Activated naive CD4-positive, alpha-beta T cell treated with anti-CD3 and anti-CD28 coated beads, Interleukin-2, amount 50 U/mL, for 72 hours (primary cell): Measurements from ENCODE around the gene FZD10. TPM values are rescaled to one million over a fixed set of nuclear protein-coding genes. Genes with fewer than 3 reads are reported as not detected.

Source experiments
- ATAC-seq, 2 donors: fragments of 150-1000 bp; cut with Tn5 transposase; 2 replicates each; pipeline ENCODE4 v1.10.0; 2021; ENCODE audit warnings: mild to moderate bottlenecking in 2 of 2, moderate library complexity in 2 of 2
- DNase-seq, 2 donors: peaks; one replicate each; pipeline ENCODE4 v3.0.0; 2021 to 2022; ENCODE audit warnings: low spot score in 2 of 2
- H3K27ac Mint-ChIP-seq, 2 donors: one replicate each; pipeline ENCODE4 v1.8.0; 2022; ENCODE audit warnings: mild to moderate bottlenecking in 2 of 2, mixed read lengths in 2 of 2
- H3K36me3 Mint-ChIP-seq, 2 donors: one replicate each; pipeline ENCODE4 v1.8.0; 2022; ENCODE audit warnings: mixed read lengths in 2 of 2
- H3K9me3 Mint-ChIP-seq, 2 donors: one replicate each; pipeline ENCODE4 v1.8.0; 2022; ENCODE audit warnings: mixed read lengths in 2 of 2
- total RNA-seq, 2 donors: library from RNA; stranded (reverse); gene quantifications; one replicate each; pipeline ENCODE4 v1.2.3, GENCODE V29; 2022

FZD10 gene
- not detected for total RNA-seq

DNA sequence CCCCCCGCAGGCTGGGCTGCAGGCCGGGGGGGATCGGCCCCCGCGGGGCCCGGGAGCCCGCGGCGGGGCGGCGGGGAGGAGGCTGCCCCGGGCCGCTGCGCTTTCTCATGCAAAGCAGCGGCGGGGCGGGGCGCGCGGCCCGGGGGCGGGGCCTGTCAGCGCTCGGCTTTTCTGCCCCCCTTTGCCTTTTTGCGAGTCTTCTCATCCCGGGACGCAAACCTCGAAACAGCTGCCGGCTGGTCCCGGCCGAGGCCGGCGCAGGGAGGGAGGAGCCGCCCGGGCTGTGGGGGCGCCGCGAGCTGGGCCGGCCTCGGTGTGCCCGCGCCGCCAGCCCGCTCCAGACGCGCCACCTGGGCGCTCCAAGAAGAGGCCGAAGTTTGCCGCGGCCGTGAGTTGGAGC, at the start of gene FZD10:
FZD10 (plus strand) TSS at position 198 of the 400 bp plus-strand sequence. CDS start 479 bp downstream, outside the sequence.
- Mint-ChIP-seq H3K27ac (peak within 1 kb of the TSS in 1 of 2 donors; percentile 50), H3K36me3 (peaks cover 6 to 14% of the 10 kb centered on the region in 2 donors), H3K9me3 (no peaks in the 10 kb centered on the region)
- peak in 1 of 2 donors; percentile 49 for DNase-seq
- ATAC-seq, result peak in 1 of 2 donors; percentile 80

DNA sequence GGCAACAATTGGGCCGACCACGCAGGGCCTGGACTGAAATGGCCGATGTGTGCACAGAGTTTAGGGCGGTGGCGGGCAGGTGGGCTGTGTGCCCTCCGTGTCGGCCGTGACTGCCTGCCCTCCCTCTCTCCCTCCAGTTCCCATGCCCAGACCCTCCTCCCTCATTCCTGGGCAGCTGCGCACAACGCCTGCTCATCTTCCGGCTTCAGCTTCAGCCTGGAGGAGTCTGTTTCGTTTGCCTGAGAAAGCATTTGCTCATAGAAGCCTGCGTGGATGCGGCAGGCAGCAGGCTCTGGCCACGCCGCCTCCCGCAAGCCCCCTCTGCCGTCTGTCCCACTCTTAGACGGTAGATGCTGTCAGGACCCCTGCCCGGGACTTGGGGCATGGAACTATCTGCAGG, 47.3 kb upstream of the FZD10 start:
- Mint-ChIP-seq H3K27ac (no peak overlapping the region), H3K9me3 (peaks cover 0 to 4% of the 10 kb centered on the region in 2 donors), H3K36me3 (peaks cover 0 to 6% of the 10 kb centered on the region in 2 donors)
- DNase-seq, result no peak
- no peak for ATAC-seq

DNA sequence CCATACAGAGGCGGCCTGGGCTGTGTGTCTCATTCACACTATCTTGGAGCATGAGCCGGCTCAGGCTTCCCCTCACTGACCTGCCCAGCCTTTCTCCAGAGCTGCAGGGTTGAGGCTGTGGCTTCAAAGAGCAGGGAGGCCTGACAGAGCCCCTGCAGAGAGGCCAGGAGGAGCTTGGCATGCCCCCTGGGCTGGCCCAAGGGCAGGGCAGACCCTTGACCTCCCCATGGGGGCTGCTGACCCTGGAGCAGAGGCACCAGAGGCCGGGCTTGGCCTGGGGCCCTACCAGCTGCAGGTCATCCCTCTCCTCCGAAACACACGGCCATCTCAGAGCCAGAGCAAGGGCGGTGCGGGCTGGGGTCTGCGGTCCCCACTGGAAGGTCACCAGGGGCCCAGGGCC, 46.6 kb upstream of the FZD10 start:
- no peak for ATAC-seq
- Mint-ChIP-seq H3K36me3 (no peaks in the 10 kb centered on the region), H3K27ac (no peak overlapping the region), H3K9me3 (no peaks in the 10 kb centered on the region)
- no peak for DNase-seq

- H3K9me3 Mint-ChIP-seq, result no peaks in the 10 kb centered on the region
- ATAC-seq, result no peak
- H3K36me3 Mint-ChIP-seq, result no peaks in the 10 kb centered on the region
- no peak for DNase-seq
- no peak overlapping the region for H3K27ac Mint-ChIP-seq
Observed at GRCh38 chr12:130116791-130117190, 45.5 kb upstream of the FZD10 start.

DNA sequence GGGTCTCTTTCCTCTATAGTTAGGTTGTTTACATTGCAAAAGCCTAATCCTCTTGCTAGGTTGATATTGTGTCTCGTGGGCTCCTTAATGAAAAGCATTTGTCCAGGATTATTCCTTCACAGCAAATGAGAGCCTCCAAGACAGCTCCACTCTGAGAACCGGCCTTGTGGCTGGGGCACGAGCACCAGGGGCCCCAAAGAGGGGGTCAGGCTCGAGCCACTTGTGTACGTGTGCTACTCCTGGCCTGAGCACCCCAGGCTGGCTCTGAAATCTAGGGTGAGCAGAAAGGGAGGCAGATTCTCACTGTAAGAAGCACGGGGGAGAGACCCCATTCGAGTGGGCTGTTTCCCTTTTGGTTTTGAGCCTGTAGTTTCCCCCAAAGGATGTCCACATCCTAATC, 45.0 kb upstream of the FZD10 start:
- Mint-ChIP-seq H3K9me3 (no peaks in the 10 kb centered on the region), H3K27ac (no peak overlapping the region), H3K36me3 (no peaks in the 10 kb centered on the region)
- ATAC-seq, result no peak
- no peak for DNase-seq

GRCh38 chr12:130117701-130118100, 44.6 kb upstream of the FZD10 start:
- Mint-ChIP-seq H3K36me3 (no peaks in the 10 kb centered on the region), H3K9me3 (no peaks in the 10 kb centered on the region)
- ATAC-seq, result no peak

GRCh38 chr12:130118181-130118580, 44.1 kb upstream of the FZD10 start:
- H3K9me3 Mint-ChIP-seq, result no peaks in the 10 kb centered on the region
- no peaks in the 10 kb centered on the region for H3K36me3 Mint-ChIP-seq
- DNase-seq, result no peak
- ATAC-seq, result no peak
- H3K27ac Mint-ChIP-seq, result no peak overlapping the region

More at GRCh38 chr12:130117701-130118100, 44.6 kb upstream of the FZD10 start:
- no peak for DNase-seq
- H3K27ac Mint-ChIP-seq, result no peak overlapping the region

DNA sequence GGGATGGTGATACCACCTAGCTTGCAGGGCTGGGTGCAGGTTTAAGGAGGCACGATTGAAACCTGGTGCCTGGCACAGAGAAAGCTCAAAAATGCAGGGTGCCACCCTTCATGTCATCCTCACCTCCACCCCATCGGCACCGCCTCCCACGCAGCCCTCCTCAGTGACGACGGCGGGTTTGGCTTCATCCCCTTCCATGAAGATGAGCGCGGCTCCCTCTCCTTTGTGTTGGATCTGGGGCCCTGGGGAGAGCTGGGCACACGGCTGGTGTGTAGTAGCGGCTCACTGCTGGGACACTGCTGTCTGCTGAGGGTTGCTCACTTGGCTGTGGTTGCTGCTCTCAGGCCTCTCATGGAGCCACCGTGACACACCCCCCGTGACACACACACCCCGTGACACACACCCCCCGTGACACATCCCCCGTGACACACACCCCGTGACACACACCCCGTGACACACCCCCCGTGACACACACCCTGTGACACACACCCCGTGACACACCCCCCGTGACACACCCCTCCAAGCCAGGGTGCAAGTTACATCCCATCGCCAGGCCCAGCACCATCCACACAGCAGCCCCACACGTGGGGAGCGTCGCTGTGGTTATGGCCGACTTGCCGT, 42.9 kb upstream of the FZD10 start:
- ATAC-seq (no peak), DNase-seq (no peak)
- Mint-ChIP-seq H3K9me3 (no peaks in the 10 kb centered on the region), H3K36me3 (no peaks in the 10 kb centered on the region), H3K27ac (no peak overlapping the region)

- Mint-ChIP-seq H3K27ac (no peak overlapping the region), H3K9me3 (no peaks in the 10 kb centered on the region), H3K36me3 (no peaks in the 10 kb centered on the region)
- no peak for ATAC-seq
- no peak for DNase-seq
Observed at GRCh38 chr12:130120012-130120805, 42.1 kb upstream of the FZD10 start.

GRCh38 chr12:130121226-130122000, 40.9 kb upstream of the FZD10 start:
- DNase-seq, result no peak
- Mint-ChIP-seq H3K36me3 (no peaks in the 10 kb centered on the region), H3K27ac (no peak overlapping the region), H3K9me3 (no peaks in the 10 kb centered on the region)
- ATAC-seq, result no peak

DNA sequence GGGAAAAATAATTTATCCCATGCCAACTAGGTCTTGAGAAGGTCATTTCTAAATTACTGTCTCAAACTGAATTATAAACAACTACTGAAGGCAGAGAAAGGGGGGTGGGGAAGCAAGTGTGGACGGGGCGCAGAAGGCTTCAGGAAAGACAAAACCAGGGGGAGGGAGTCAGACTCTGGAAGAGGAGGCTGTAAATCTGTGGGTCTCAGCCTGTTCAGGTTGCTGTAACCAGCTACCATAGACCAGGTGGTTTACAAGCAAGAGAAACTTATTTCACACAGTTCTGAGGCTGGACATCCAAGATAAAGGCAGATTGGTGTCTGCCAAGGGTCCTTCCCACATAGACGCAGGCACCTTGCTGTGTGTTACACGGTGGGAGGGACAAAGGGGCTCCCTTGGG, 39.9 kb upstream of the FZD10 start:
- no peak overlapping the region for H3K27ac Mint-ChIP-seq
- DNase-seq, result no peak
- H3K36me3 Mint-ChIP-seq, result no peaks in the 10 kb centered on the region
- ATAC-seq, result no peak
- H3K9me3 Mint-ChIP-seq, result no peaks in the 10 kb centered on the region

GRCh38 chr12:130124106-130124505, 38.2 kb upstream of the FZD10 start:
- DNase-seq (no peak), ATAC-seq (no peak)
- Mint-ChIP-seq H3K27ac (no peak overlapping the region), H3K36me3 (no peaks in the 10 kb centered on the region), H3K9me3 (no peaks in the 10 kb centered on the region)

GRCh38 chr12:130124605-130125244, 37.5 kb upstream of the FZD10 start:
- DNase-seq, result no peak
- Mint-ChIP-seq H3K27ac (no peak overlapping the region), H3K36me3 (no peaks in the 10 kb centered on the region), H3K9me3 (no peaks in the 10 kb centered on the region)
- ATAC-seq, result no peak

DNA sequence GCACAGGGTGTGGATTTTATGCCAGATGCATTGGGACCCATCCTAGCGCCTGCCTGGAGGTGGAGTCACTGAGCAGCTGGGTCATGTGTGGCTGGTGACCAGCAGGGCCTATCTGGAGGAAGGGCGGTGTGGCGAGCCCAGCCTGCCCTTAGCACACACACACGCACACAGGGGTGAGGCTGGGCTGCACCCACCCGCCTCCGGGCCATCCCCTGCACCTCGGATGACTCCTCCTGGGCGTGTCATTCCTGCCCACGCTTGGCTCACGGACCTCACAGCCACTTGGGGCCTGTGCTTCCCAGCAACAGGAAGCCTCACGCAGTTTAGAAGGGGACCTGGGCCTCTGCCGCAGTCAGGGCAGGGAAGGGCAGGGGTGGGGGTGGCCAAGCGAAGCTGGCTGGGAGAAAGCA, 36.2 kb upstream of the FZD10 start:
- Mint-ChIP-seq H3K36me3 (no peaks in the 10 kb centered on the region), H3K27ac (no peak overlapping the region), H3K9me3 (no peaks in the 10 kb centered on the region)
- DNase-seq (no peak), ATAC-seq (no peak)

DNA sequence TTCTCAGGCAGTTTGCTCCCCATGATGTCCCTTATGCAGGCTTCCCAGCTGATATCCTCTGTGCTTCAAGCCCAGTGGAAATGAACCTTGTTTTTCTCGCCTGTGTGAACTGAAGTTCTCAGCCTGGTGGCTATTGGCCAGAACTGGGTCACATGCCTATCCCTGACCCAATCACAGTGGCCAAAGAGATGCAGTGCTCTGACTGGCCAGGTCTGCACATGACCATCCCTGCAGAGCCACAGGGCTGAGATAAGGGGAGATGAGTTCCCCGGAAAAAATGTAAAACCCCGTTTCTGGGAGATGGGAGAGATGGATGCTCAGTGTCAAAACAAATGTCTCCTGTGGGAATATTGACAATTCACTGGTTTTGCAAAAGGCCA, 34.7 kb upstream of the FZD10 start:
- DNase-seq (no peak), ATAC-seq (no peak)
- Mint-ChIP-seq H3K36me3 (no peaks in the 10 kb centered on the region), H3K27ac (no peak overlapping the region), H3K9me3 (no peaks in the 10 kb centered on the region)

DNA sequence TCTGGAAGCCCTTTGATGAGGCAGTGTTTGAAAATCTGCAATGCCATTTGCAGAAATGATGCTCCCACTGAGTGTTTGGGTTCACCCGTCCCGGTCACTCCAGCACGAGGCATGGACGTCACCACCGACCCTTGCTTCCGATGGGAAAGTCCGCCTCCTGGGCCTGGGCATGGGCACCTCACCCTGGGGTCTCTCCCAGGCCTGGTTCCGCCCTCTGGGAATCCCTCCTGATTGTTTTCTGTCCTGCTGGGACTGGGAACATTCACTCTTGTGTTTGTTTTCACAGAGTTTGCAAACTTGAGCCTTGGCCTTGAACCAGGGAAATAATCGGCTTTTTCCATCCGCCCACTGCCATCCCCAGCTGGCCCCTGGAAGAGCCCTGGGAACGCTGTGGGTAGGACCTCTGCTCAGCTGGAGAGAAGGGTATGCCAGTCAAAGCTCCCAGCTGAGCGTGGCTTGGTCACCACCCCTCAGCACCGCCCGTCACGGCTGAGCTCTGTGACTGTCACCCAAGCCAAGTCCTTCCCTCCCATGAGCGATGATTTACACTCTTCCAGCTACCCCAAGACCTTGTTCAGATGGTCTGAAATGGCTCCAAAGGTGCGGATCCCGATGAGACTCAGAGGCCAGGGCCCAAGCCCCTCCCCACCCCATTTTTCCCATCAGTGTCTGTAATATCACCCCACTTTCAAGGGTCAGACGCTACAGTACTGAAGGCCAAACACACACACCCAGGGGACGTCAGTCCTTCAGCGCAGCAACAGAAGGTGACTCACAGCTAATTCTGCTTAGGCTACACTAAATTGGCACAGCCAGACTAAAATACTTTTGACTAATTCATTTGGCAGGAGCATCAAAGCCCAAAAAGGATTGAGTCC, 34.1 kb upstream of the FZD10 start:
- no peak for ATAC-seq
- no peaks in the 10 kb centered on the region for H3K9me3 Mint-ChIP-seq
- no peaks in the 10 kb centered on the region for H3K36me3 Mint-ChIP-seq
- no peak overlapping the region for H3K27ac Mint-ChIP-seq
- DNase-seq, result no peak
